GM23338 (cell line): ENCODE measurements around the gene ITIH3.

ENCODE experiments used
- TF ChIP-seq, protein P1 (sequence below), 2 experiments: fragments of 200-600 bp in 1 of 2; sonication (generic) in 1 of 2; conservative IDR thresholded peaks; 2 replicates each; pipeline versions ENCODE4 v1.5.1 to v1.6.1; 2016 to 2017; ENCODE audit warnings: antibody characterized with exemption in 2 of 2, low read depth in 2 of 2, mild to moderate bottlenecking in 2 of 2, moderate library complexity in 1 of 2
- TF ChIP-seq, protein P2 (sequence below): IDR thresholded peaks from one replicate; pipeline ENCODE4 v1.6.1; 2018; ENCODE audit warnings: antibody characterized with exemption; ENCODE audit not compliant: unreplicated experiment

DNA sequence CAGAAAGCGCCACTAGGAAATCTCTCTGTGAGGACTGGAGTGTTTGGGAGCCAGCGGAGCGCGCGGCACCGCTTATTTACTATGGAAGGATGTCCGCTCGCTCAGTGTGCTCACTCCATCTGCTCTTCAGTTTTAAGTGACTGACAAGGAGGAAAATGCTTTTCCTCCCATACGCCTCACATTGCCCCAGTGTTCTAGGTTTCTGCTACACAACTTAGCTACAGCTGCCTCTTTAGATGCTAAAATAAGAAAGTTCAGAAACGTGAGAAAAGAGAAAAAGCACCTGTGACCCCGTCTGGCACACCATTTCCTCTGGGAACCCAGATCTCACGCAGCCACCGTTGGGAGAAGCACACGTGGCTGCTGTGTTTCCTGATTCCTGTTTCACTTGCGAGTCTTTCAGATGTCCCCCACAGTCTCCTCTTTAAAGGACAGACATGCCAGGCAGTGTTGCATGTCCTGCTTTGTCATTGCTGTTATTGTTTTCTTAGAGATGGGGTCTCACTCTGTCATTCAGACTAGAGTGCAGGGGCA lies 51.9 kb downstream of the ITIH3 start:
- TF ChIP-seq, protein P1, sequence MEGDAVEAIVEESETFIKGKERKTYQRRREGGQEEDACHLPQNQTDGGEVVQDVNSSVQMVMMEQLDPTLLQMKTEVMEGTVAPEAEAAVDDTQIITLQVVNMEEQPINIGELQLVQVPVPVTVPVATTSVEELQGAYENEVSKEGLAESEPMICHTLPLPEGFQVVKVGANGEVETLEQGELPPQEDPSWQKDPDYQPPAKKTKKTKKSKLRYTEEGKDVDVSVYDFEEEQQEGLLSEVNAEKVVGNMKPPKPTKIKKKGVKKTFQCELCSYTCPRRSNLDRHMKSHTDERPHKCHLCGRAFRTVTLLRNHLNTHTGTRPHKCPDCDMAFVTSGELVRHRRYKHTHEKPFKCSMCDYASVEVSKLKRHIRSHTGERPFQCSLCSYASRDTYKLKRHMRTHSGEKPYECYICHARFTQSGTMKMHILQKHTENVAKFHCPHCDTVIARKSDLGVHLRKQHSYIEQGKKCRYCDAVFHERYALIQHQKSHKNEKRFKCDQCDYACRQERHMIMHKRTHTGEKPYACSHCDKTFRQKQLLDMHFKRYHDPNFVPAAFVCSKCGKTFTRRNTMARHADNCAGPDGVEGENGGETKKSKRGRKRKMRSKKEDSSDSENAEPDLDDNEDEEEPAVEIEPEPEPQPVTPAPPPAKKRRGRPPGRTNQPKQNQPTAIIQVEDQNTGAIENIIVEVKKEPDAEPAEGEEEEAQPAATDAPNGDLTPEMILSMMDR (conservative IDR thresholded peaks at IDR 0.05; ENCODE audit: low read depth in 2 of 2), result no peak
- TF ChIP-seq, protein P2, sequence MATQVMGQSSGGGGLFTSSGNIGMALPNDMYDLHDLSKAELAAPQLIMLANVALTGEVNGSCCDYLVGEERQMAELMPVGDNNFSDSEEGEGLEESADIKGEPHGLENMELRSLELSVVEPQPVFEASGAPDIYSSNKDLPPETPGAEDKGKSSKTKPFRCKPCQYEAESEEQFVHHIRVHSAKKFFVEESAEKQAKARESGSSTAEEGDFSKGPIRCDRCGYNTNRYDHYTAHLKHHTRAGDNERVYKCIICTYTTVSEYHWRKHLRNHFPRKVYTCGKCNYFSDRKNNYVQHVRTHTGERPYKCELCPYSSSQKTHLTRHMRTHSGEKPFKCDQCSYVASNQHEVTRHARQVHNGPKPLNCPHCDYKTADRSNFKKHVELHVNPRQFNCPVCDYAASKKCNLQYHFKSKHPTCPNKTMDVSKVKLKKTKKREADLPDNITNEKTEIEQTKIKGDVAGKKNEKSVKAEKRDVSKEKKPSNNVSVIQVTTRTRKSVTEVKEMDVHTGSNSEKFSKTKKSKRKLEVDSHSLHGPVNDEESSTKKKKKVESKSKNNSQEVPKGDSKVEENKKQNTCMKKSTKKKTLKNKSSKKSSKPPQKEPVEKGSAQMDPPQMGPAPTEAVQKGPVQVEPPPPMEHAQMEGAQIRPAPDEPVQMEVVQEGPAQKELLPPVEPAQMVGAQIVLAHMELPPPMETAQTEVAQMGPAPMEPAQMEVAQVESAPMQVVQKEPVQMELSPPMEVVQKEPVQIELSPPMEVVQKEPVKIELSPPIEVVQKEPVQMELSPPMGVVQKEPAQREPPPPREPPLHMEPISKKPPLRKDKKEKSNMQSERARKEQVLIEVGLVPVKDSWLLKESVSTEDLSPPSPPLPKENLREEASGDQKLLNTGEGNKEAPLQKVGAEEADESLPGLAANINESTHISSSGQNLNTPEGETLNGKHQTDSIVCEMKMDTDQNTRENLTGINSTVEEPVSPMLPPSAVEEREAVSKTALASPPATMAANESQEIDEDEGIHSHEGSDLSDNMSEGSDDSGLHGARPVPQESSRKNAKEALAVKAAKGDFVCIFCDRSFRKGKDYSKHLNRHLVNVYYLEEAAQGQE, result no peak
